Cortex of kidney (tissue), 1 donor: ENCODE measurements around the gene GPATCH2L.

ENCODE experiments used
- DNase-seq: peaks from one replicate; lab custom pipeline; 2025; lab: John Stamatoyannopoulos, UW

Gene GPATCH2L

DNA sequence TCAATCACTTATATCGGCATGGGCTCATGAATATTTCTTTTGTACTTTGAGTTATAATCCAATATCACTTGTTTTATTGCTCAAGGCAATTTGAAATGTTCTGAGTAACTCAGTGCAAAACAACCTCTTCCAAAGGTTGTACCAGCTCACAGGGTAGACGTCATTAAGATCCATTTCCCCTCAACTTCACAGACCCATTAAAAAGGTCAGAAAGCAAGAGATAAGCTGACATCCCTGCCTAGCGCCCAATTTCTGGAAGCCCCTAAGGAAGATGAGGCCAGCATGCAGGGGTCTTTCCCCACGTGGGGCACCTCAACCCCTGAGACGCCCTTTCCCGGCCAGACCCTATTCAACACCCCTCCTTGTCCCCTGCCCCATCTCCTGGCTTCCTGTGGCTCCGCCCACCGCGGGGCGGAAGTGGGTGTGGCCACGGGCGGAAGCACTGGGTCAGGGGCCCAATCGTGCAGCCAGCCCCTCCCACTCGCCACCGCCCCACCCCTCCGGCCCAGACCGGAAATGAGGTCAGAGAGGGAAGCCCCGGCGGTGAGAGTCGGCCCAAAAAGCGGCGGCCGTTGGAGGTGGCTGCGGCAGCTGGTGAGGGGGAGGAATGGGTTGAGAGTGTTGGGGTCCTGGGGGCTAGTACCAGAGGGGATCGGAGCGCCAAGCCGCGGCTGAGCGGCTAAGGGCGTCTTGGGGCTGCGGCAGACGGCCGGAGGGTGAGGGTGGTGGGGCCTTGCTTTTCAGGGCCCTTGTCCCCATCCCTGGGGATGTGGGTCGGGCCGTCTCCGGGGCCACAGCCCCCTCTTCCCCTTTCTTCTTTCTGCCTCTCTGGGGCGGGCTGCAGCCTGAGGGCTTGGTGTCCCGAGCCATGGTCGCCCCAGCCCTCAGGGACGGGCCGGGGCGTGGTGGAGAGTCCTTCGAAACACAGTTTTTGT is at the start of gene GPATCH2L:
Gene GPATCH2L, plus strand, starts transcription at position 525 of the 935 bp plus-strand sequence. CDS start 2,442 bp downstream, outside the sequence.
- DNase-seq = no peak

- no peak for DNase-seq
Observed at GRCh38 chr14:76104802-76105355, 46.8 kb upstream of the GPATCH2L start.

DNA sequence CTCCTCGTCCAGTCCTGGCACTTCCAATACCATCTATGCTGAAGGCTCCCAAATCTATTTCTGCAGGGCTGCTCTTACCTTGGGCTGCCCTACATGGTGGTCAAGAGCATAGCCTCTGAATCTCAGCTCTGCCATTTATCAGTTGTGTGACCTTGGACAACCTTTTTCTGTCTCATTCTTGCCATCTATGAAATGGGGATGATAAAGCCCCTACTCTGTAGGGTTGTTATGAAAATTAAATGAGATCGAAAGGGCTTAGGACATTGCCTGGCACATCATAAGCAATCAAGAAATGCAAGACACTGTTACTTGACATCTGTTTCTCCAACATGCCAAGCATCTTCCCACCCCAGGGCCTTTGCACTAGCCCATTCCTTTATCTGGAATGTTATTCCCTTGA is 45.5 kb upstream of the GPATCH2L start:
- no peak for DNase-seq

DNA sequence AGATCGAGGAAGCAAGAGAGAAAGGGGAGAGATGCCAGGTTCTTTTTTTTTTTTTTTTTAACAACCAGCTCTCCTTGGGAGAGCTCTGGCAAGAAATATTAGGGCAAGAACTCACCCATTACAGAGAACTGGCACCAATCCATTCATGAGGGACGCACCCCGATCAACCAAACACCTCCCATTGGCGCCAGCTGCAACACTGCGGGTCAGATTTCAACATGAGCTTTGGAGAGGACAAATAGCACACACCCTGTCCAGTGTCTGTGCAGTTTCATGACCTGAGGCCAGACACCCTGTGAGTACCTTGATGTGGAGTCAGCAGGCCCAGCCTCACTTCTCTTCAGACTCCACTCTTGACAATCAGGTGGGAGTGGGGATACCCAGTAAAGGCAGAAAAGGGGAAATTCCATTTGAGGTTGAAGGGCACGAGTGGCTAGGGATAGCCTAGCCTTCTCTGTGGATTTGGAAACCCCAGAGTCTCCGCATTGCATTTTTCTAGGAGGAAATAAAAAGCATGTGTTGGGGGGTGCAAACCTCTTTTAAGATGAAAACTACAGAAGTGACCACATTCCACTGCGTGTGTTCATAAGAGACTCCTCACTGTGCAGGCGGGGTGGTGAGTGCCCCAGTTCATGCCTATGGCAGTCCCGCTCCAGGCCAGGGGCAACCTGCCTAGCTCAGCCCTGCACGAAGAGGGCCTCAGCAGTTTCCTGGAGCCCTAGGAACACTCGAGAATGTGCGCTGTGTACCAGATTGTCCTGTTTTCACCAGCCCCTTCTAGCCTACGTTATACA is 42.4 kb upstream of the GPATCH2L start:
- no peak for DNase-seq

GRCh38 chr14:76112889-76113624 is 38.7 kb upstream of the GPATCH2L start:
- DNase-seq = no peak

- DNase-seq = no peak
Observed at GRCh38 chr14:76113691-76114090, 38.0 kb upstream of the GPATCH2L start.

GRCh38 chr14:76115010-76115422 is 36.7 kb upstream of the GPATCH2L start:
- DNase-seq = no peak

DNA sequence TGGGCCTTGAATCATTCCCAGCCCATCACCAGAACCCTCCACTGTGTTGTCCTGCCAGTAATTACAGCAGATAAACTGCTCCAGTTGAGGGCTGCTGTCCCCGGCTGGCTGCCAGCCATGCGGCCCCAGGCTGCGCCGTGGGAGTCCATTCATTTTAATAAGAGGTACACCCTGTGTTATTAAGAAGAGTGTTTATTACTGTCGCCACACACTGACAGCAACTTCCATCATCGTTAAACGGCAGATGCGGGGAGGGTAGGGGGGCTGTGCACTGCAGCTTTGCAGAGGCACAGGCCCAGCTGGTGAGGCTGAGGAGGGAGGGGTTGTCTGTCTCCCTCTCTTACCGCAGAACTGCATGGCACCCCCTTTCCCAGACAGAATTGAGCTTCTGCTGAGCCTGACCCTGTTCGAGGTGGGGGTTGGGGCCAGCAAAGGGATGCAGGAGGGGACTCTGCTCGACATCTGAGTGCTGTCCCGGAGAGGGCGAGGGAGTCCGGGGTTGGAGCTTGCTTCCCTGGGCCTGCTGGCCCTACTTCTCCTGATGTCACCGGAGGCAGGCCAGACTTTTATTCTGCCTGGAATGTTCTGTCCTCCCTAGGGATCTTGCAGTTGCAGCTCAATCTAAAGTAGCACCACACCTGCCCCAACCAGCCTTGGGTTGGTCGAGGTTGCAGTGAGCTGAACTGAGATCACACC is 33.8 kb upstream of the GPATCH2L start:
- no peak for DNase-seq

GRCh38 chr14:76118594-76118993 is 33.1 kb upstream of the GPATCH2L start:
- no peak for DNase-seq

DNA sequence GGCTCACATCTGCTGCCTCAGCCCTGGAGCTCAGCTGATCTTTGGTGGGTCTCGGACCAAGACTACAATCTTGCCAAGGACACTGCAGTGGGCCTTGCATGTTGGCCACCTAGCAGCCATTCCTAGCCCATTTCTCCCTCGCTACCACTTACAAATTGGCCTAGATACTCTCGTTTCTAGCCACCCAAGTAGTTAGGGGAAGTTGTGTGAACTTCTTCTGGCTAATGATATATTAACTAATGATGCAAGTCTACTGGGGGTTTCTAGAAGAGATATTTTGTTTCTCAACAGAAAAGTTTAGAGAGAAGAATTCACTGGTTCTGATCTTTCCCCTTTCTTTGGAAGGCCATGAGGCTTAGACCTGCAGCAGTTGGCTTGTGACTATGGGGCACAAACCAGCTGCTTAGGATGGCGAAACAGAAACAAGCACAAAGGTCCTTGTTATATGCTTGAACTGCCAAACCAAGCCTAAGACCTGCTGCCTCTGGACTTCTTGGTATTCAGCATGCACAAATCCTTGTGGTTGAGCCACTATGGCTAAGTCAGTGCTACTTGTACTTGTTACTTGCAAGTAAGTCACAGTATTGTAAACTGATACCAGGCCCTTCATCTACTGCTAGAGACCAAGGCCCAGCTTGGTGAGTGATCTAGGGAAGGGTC is 30.5 kb upstream of the GPATCH2L start:
- no peak for DNase-seq

GRCh38 chr14:76123426-76124225 is 28.1 kb upstream of the GPATCH2L start:
- DNase-seq = no peak

DNA sequence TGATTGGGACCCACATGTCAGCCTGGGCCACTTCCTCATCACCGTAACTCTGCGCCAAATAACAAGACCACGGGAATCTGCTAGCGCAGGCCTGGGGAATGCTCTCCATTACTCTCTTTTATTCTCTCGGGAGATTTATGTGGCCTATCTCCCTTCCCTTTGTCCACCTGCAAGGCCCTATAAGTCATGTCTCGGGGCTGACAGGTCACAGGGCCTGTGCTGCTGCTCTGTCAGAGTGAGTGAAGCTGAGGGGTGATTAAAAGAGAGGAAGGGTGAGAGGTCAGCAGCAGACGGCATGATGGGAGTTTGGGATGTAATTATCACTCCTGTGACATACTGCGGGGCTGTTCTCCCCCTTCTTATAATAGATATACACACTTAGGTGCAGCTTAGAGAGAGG is 26.2 kb upstream of the GPATCH2L start:
- no peak for DNase-seq

DNA sequence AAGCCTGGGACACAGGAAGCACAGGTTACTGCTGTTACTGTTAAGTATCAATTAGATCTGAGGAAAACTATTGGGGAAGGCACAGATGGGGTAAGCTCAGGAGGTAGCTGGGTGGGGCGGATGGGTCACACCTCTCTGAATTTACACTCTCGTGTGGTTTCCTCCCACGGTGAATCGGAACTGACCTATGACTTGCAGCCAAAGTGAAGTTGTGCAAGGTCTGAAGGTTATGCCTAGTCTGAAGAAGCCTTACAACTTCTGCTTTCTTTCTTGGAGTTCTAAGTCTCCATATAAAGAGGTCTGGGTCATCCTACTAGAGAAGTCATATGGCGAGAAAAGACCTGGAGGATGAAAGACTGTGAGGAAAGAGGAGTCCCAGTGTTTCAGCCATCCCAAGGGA is 25.6 kb upstream of the GPATCH2L start:
- no peak for DNase-seq

DNA sequence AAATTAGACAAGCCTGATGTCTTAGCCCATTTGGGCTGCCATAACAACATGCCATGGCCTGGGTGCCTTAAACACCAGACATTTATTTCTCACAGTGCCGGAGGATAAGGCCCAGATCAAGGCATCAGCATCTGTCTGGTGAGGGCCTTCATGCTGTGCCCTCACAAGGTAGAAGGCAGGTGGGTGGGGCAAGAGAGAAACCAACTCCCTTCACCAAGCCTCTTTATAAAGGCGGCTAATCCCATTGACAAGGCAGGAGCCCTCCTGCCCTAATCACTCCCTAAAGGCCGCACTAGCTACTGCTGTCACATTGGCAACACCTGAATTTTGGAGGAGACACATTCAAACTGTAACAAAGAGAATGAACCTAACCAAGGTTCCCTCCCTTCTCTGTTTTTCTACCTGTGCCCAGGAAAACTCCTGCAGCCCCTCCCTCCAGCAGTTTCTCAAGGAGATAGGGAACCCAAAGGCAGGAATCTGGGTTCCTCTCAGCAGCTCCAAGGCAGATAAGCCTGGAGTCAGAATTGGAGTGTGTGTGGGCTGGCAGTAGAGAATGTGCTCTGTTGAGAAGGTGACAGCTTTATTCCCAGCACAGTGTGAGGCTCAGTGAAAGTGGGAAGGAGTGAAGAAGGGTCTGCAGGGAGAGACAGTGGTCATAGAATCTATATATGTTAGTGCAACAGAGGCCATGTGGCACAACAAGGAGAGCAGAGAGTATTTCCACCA is 21.7 kb upstream of the GPATCH2L start:
- DNase-seq = no peak

DNA sequence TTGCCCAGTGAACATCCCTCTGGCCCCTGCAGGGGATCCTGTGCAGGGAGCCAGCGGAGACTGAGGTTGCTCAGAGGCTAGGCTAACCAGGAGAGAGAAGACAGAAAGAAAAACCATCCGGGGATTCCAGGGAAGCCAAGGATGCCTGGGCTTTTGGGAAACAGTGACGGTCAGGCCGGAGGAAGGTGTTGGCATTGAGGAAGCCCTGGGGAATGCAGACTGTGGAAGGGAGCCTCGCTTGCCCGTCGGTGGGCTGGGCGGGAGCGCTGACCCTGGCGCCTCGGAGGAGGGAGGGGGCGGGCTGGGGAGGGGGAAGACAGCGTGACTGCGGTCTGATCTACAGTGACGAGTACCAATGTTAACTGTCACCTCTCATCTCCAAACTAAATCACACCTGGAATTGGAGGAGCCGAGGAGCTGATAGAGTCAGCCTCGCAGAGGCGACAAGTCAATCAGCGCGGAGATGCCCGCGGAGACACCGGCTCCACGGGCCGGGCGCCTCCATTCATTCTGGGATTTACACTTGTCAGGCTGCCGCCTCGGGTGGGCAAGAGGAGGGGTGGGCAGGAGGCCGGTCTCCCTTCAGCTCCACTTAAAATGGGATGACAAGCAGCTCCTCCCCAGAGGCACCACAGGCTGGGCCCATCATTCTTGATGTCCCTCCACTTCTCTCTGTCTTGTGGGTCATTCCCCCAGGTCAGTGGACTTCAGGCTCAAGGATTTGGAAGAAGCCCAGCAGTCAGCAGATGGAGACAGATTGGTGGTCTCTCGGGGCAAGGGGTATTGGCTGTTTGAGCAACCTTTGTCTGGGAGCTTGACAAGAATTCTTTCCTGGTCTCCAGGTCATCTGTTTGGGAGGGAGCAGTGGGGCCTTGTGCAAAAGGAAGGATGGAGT is 20.4 kb upstream of the GPATCH2L start:
- DNase-seq = no peak

- DNase-seq = no peak
Observed at GRCh38 chr14:76133103-76133502, 18.6 kb upstream of the GPATCH2L start.

- DNase-seq = no peak
Observed at GRCh38 chr14:76134231-76134630, 17.5 kb upstream of the GPATCH2L start.

DNA sequence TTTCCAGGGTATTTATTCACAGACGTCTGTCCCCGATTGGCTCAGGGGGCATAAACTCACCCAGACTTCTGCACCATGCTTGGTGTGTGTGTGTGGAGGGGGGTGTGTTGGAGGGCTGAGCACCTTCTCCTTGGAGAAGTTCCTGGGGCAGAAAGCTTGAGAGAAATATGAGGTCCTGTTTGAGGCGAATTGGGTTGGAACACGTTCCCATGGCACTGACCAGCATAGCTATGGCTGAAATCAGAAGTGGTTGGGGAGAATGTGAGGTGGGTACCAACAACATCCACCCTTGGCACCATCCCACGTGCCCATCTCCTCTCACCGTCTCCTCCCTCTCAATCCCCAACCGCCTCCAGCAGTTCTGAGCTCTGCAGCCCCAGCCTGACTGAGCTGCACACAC is 16.0 kb upstream of the GPATCH2L start:
- no peak for DNase-seq
